Stimulated activated CD8-positive, alpha-beta memory T cell treated with anti-CD3 and anti-CD28 coated beads, Interleukin-2, amount 100 ng/mL, for 48 hours (primary cell): Measurements from ENCODE around the gene JCAD.

ENCODE experiments used
- DNase-seq, 2 donors: peaks; one replicate each; pipeline ENCODE4 v3.0.0-alpha.2; 2020; ENCODE audit warnings: low read depth in 2 of 2

Gene JCAD

GRCh38 chr10:30046476-30046875 lies 12.9 kb downstream of the JCAD start:
- no peak for DNase-seq

GRCh38 chr10:30045961-30046360 lies 13.4 kb downstream of the JCAD start:
- no peak for DNase-seq

- no peak for DNase-seq
Measured at GRCh38 chr10:30043476-30044270, 15.7 kb downstream of the JCAD start.

GRCh38 chr10:30042820-30043219 lies 16.6 kb downstream of the JCAD start:
- no peak for DNase-seq

- DNase-seq = no peak
Measured at GRCh38 chr10:30041196-30042105, 17.9 kb downstream of the JCAD start.

- DNase-seq = no peak
Measured at GRCh38 chr10:30040597-30040996, 18.8 kb downstream of the JCAD start.

GRCh38 chr10:30039988-30040387 lies 19.4 kb downstream of the JCAD start:
- DNase-seq = no peak

- no peak for DNase-seq
Measured at GRCh38 chr10:30039567-30039966, 19.8 kb downstream of the JCAD start.

- no peak for DNase-seq
Measured at GRCh38 chr10:30038781-30039536, 20.4 kb downstream of the JCAD start.

GRCh38 chr10:30037620-30038336 lies 21.6 kb downstream of the JCAD start:
- DNase-seq = no peak

GRCh38 chr10:30036811-30037210 lies 22.6 kb downstream of the JCAD start:
- DNase-seq = no peak

- DNase-seq = no peak
Measured at GRCh38 chr10:30036341-30036740, 23.0 kb downstream of the JCAD start.

GRCh38 chr10:30034433-30035137 lies 24.8 kb downstream of the JCAD start:
- DNase-seq = no peak

GRCh38 chr10:30032125-30032524 lies 27.3 kb downstream of the JCAD start:
- DNase-seq = no peak

GRCh38 chr10:30029872-30030256 lies 29.5 kb downstream of the JCAD start:
- DNase-seq = no peak

GRCh38 chr10:30029164-30029871 lies 30.1 kb downstream of the JCAD start:
- DNase-seq = no peak

- no peak for DNase-seq
Measured at GRCh38 chr10:30028738-30029030, 30.7 kb downstream of the JCAD start.

GRCh38 chr10:30028006-30028737 lies 31.2 kb downstream of the JCAD start:
- DNase-seq = no peak
